SK-N-SH (cell line): ENCODE results near the gene FYN. TPM values are rescaled to one million over a fixed set of nuclear protein-coding genes. Genes with fewer than 3 reads are reported as not detected.

Experiments
- CTCF ChIA-PET: fragments of 300-600, 350-600 bp; formaldehyde crosslinking; extraction: SDS; loops from one replicate; lab custom pipeline; 2021; lab: Yijun Ruan, JAX
- POLR2A ChIA-PET: fragments of 350-600 bp; sonication (Branson Sonifier 250); formaldehyde crosslinking; extraction: SDS; loops from one replicate; lab custom pipeline; 2020; ENCODE audit warnings: antibody characterized with exemption, inconsistent platforms; lab: Yijun Ruan, JAX
- DNase-seq: peaks from one replicate; pipeline ENCODE4 v3.0.0; 2012
- H2AFZ ChIP-seq: fragments of 200-600 bp; sonication (generic); 2 replicates; pipeline ENCODE4 v1.8.1; 2016; ENCODE audit warnings: antibody characterized with exemption, mild to moderate bottlenecking, low read depth
- H3F3A ChIP-seq: fragments of 200-600 bp; sonication (generic); replicated peaks from 2 replicates; pipeline ENCODE3; 2016; ENCODE audit warnings: antibody characterized with exemption, mild to moderate bottlenecking; ENCODE audit not compliant: insufficient read depth
- H3K27ac ChIP-seq, 2 experiments: fragments of 200-500 bp in 1 of 2; fragments of 200-600 bp in 1 of 2; sonication (Bioruptor generic) in 1 of 2; sonication (generic), shearing (Covaris generic) in 1 of 2; 2 replicates each; pipeline versions ENCODE4 v1.5.1 to v1.6.1; 2014 to 2016; ENCODE audit warnings: low read depth in 2 of 2, inconsistent platforms in 1 of 2, low read length in 1 of 2, mild to moderate bottlenecking in 1 of 2, mixed read lengths in 1 of 2
- H3K27me3 ChIP-seq: fragments of 200-600 bp; sonication (generic), shearing (Covaris generic); 2 replicates; pipeline ENCODE4 v1.6.1; 2016; ENCODE audit warnings: mixed run types; ENCODE audit not compliant: insufficient read depth
- H3K36me3 ChIP-seq, 2 experiments: fragments of 200-500 bp in 1 of 2; fragments of 200-600 bp in 1 of 2; sonication (Bioruptor generic) in 1 of 2; sonication (generic) in 1 of 2; replicated peaks in 1 of 2; 2 replicates each; pipeline versions ENCODE3 to v1.5.1; 2014 to 2016; ENCODE audit warnings: low read length in 1 of 2, mild to moderate bottlenecking in 1 of 2; ENCODE audit not compliant: insufficient read depth in 2 of 2, control insufficient read depth in 1 of 2
- H3K4me1 ChIP-seq, 2 experiments: fragments of 200-500 bp in 1 of 2; fragments of 200-600 bp in 1 of 2; sonication (Bioruptor generic) in 1 of 2; sonication (generic), shearing (Covaris generic) in 1 of 2; 2 replicates each; pipeline versions ENCODE4 v1.5.1 to v1.6.1; 2014 to 2016; ENCODE audit warnings: low read depth in 1 of 2, low read length in 1 of 2, mixed run types in 1 of 2; ENCODE audit not compliant: insufficient read depth in 2 of 2, control insufficient read depth in 1 of 2
- H3K4me2 ChIP-seq: fragments of 200-600 bp; sonication (generic), shearing (Covaris generic); 2 replicates; pipeline ENCODE4 v1.6.1; 2017; ENCODE audit warnings: mixed run types
- H3K4me3 ChIP-seq, 2 experiments: fragments of 200-500 bp in 1 of 2; fragments of 200-600 bp in 1 of 2; sonication (Bioruptor generic) in 1 of 2; sonication (generic), shearing (Covaris generic) in 1 of 2; 2 replicates each; pipeline versions ENCODE4 v1.5.1 to v1.8.1; 2014 to 2016; ENCODE audit warnings: low read depth in 2 of 2, inconsistent platforms in 1 of 2, low read length in 1 of 2, mild to moderate bottlenecking in 1 of 2, mixed read lengths in 1 of 2, moderate library complexity in 1 of 2
- H3K79me2 ChIP-seq: fragments of 200-600 bp; sonication (generic); 2 replicates; pipeline ENCODE4 v1.8.1; 2017; ENCODE audit warnings: mild to moderate bottlenecking; ENCODE audit not compliant: insufficient read depth
- H3K9ac ChIP-seq: fragments of 200-600 bp; sonication (generic); 2 replicates; pipeline ENCODE4 v1.6.1; 2017; ENCODE audit warnings: mixed run types
- H3K9me2 ChIP-seq: fragments of 200-600 bp; sonication (generic); 2 replicates; pipeline ENCODE4 v1.6.1; 2017; ENCODE audit warnings: mixed run types
- H3K9me3 ChIP-seq: fragments of 200-600 bp; sonication (generic); 2 replicates; pipeline ENCODE4 v1.6.1; 2017; ENCODE audit warnings: mixed run types, mild to moderate bottlenecking, moderate library complexity
- H4K20me1 ChIP-seq: fragments of 200-600 bp; sonication (generic); 2 replicates; pipeline ENCODE4 v1.6.1; 2017; ENCODE audit warnings: mild to moderate bottlenecking, mixed run types; ENCODE audit not compliant: insufficient read depth
- CTCF ChIP-seq: fragments of 200-600 bp; sonication (generic); IDR thresholded peaks from 2 replicates; pipeline ENCODE4 v1.6.1; 2017; ENCODE audit warnings: antibody characterized with exemption, mild to moderate bottlenecking, moderate library complexity
- FOSL2 ChIP-seq: IDR thresholded peaks from 2 replicates; pipeline ENCODE4 v1.4.0; 2012; ENCODE audit warnings: low read depth, mild to moderate bottlenecking, moderate library complexity, borderline replicate concordance
- FOXM1 ChIP-seq: IDR thresholded peaks from 2 replicates; pipeline ENCODE4 v1.4.0; 2012; ENCODE audit warnings: low read depth, mild to moderate bottlenecking
- NFIC ChIP-seq: IDR thresholded peaks from 2 replicates; pipeline ENCODE4 v1.4.0; 2012; ENCODE audit warnings: borderline replicate concordance
- NRF1 ChIP-seq: IDR thresholded peaks from 2 replicates; pipeline ENCODE4 v1.6.1; 2012; ENCODE audit warnings: low read depth, mild to moderate bottlenecking, low read length
- PBX3 ChIP-seq: IDR thresholded peaks from 2 replicates; pipeline ENCODE4; 2012
- RCOR1 ChIP-seq: fragments of 150-350 bp; IDR thresholded peaks from 2 replicates; pipeline ENCODE4 v1.6.1; 2017; ENCODE audit warnings: antibody characterized with exemption, low read length
- REST ChIP-seq: IDR thresholded peaks from 2 replicates; pipeline ENCODE4 v1.6.1; 2012; ENCODE audit warnings: mild to moderate bottlenecking, low read depth, low read length, moderate library complexity
- RFX5 ChIP-seq: IDR thresholded peaks from 2 replicates; pipeline ENCODE4 v1.6.1; 2012; ENCODE audit warnings: mild to moderate bottlenecking, improper control_type of control experiment, low read length
- SIN3A ChIP-seq: IDR thresholded peaks from 2 replicates; pipeline ENCODE4 v1.6.1; 2012; ENCODE audit warnings: low read depth, mild to moderate bottlenecking, low read length, moderate library complexity, borderline replicate concordance
- TCF12 ChIP-seq: IDR thresholded peaks from 2 replicates; pipeline ENCODE4 v1.4.0; 2012
- TEAD4 ChIP-seq: IDR thresholded peaks from 2 replicates; pipeline ENCODE4 v1.4.0; 2012; ENCODE audit warnings: mild to moderate bottlenecking, borderline replicate concordance; ENCODE audit not compliant: insufficient read depth
- USF1 ChIP-seq: IDR thresholded peaks from 2 replicates; pipeline ENCODE4 v1.4.0; 2012; ENCODE audit warnings: low read depth, borderline replicate concordance
- USF2 ChIP-seq: fragments of 150-350 bp; IDR thresholded peaks from 2 replicates; pipeline ENCODE4 v1.6.1; 2017; ENCODE audit warnings: antibody characterized with exemption, low read length, low read depth, borderline replicate concordance
- YY1 ChIP-seq: IDR thresholded peaks from 2 replicates; pipeline ENCODE4 v1.4.0; 2012; ENCODE audit warnings: low read depth, mild to moderate bottlenecking
- WGBS: methylation state at CpG from one replicate; pipeline ENCODE4 v1.1.6; 2017; ENCODE audit warnings: low lambda C conversion rate; 5-methylcytosine and 5-hydroxymethylcytosine counted together
- polyA plus RNA-seq, 3 experiments: library from polyadenylated mRNA; depleted of rRNA; stranded (reverse); fragments of >200 nt; gene quantifications; 2 replicates each; pipeline ENCODE4 v1.2.3, GENCODE V29; 2012

The FYN gene
- polyA plus RNA-seq, 1 of the 3 experiments (the other 2 are of a cell fraction): 31.0 TPM

GRCh38 chr6:111759331-111759835 lies 113.9 kb downstream of the FYN start (continued):
- TF ChIP-seq RCOR1 (no peak; the same call in 1 of the 2 replicates), USF1 (no peak), NRF1 (no peak)

- H3K9ac ChIP-seq: no peak overlapping the region
These were observed 114.5 kb downstream of the FYN start for GRCh38 chr6:111758608-111759329.

GRCh38 chr6:111757342-111757741 lies 115.9 kb downstream of the FYN start:
- DNase-seq: no peak
- POLR2A ChIA-PET: no interaction called here
- peak overlapping the region in 1 of 2 experiments; percentile 55; a peak in 3 of 4 replicates for H3K27ac ChIP-seq
- peak; percentile 29; the same call in 1 of the 2 replicates for TF ChIP-seq FOSL2
- no peak for TF ChIP-seq PBX3
- TF ChIP-seq TEAD4: no peak
- no peak for TF ChIP-seq FOXM1
- TF ChIP-seq YY1: peak; percentile 71; the same call in 1 of the 2 replicates
- no peak for TF ChIP-seq USF2
- no peak for TF ChIP-seq NFIC
- TF ChIP-seq REST: no peak
- TF ChIP-seq RFX5: no peak
- TF ChIP-seq CTCF: no peak

More at GRCh38 chr6:111758608-111759329, 114.5 kb downstream of the FYN start:
- ChIA-PET CTCF (interaction anchor here (0.8 to 1.6 kb wide), 5 partner anchors 17 to 286 kb away, joined by 3 to 5 read pairs (median 3); no protein-coding TSS in a partner anchor), POLR2A (no interaction called here)
- H3K36me3 ChIP-seq: no peaks in the 10 kb centered on the region
- no peaks in the 10 kb centered on the region for H3K9me3 ChIP-seq
- 93% methylated on average over 11 of the region's 11 CpGs for WGBS
- H2AFZ ChIP-seq: no peak overlapping the region
- H3K79me2 ChIP-seq: peaks cover 8% of the 10 kb centered on the region; the same call in 1 of the 2 replicates
- H3K4me3 ChIP-seq: no peak overlapping the region
- H3K4me2 ChIP-seq: peak overlapping the region; percentile 65
- no peaks in the 10 kb centered on the region for H3K9me2 ChIP-seq
- no peak for DNase-seq
- TF ChIP-seq SIN3A (no peak), RCOR1 (no peak), NRF1 (no peak), NFIC (peak; percentile 12; the same call in 1 of the 2 replicates), TCF12 (peak; percentile 55; the same call in 1 of the 2 replicates)
- H4K20me1 ChIP-seq: no peaks in the 10 kb centered on the region
- no peaks in the 10 kb centered on the region for H3K27me3 ChIP-seq
- H3K27ac ChIP-seq: peak overlapping the region; percentile 82 to 86
- H3F3A ChIP-seq: peaks cover 12% of the 10 kb centered on the region
- H3K4me1 ChIP-seq: peaks cover 31 to 46% of the 10 kb centered on the region in 2 experiments; a peak in 3 of 4 replicates

More at GRCh38 chr6:111757342-111757741, 115.9 kb downstream of the FYN start:
- Histone ChIP-seq H3K4me2 (no peak overlapping the region), H3K9ac (no peak overlapping the region), H3K4me1 (peaks cover 24 to 39% of the 10 kb centered on the region in 2 experiments; a peak in 3 of 4 replicates), H3K27me3 (no peaks in the 10 kb centered on the region), H3K9me2 (no peaks in the 10 kb centered on the region), H4K20me1 (no peaks in the 10 kb centered on the region), H3K9me3 (no peaks in the 10 kb centered on the region), H3K36me3 (no peaks in the 10 kb centered on the region), H3F3A (peaks cover 12% of the 10 kb centered on the region), H3K79me2 (peaks cover 8% of the 10 kb centered on the region; the same call in 1 of the 2 replicates), H3K4me3 (no peak overlapping the region), H2AFZ (no peak overlapping the region; the same call in 1 of the 2 replicates)
- CTCF ChIA-PET: interaction anchor here (0.6 kb wide), 1 partner anchor 491 kb away, joined by 3 read pairs; no protein-coding TSS in a partner anchor
- 45% methylated on average over 1 of the region's 1 CpG for WGBS
